HG02973 (cell line): ENCODE measurements around the gene ARFGAP3.

Source experiments
- ATAC-seq: cut with Tn5 transposase; IDR thresholded peaks from one replicate; pipeline ENCODE4 v1.9.1; 2021; ENCODE audit warnings: moderate library complexity; ENCODE audit not compliant: unreplicated experiment

Gene ARFGAP3

GRCh38 chr22:42884616-42885375, 27.7 kb upstream of the ARFGAP3 start:
- no peak for ATAC-seq

- no peak for ATAC-seq
Measured at GRCh38 chr22:42883970-42884369, 26.9 kb upstream of the ARFGAP3 start.

- ATAC-seq = no peak
Measured at GRCh38 chr22:42883121-42883520, 26.0 kb upstream of the ARFGAP3 start.

GRCh38 chr22:42881982-42882656, 25.0 kb upstream of the ARFGAP3 start:
- no peak for ATAC-seq

GRCh38 chr22:42881298-42881697, 24.2 kb upstream of the ARFGAP3 start:
- no peak for ATAC-seq

GRCh38 chr22:42880815-42881214, 23.7 kb upstream of the ARFGAP3 start:
- no peak for ATAC-seq

- ATAC-seq = no peak
Measured at GRCh38 chr22:42879371-42880021, 22.4 kb upstream of the ARFGAP3 start.

GRCh38 chr22:42878561-42879305, 21.7 kb upstream of the ARFGAP3 start:
- ATAC-seq = no peak

GRCh38 chr22:42877597-42878340, 20.7 kb upstream of the ARFGAP3 start:
- no peak for ATAC-seq

- no peak for ATAC-seq
Measured at GRCh38 chr22:42877158-42877557, 20.1 kb upstream of the ARFGAP3 start.

GRCh38 chr22:42876041-42876440, 19.0 kb upstream of the ARFGAP3 start:
- ATAC-seq = no peak

- no peak for ATAC-seq
Measured at GRCh38 chr22:42874010-42874409, 16.9 kb upstream of the ARFGAP3 start.

- no peak for ATAC-seq
Measured at GRCh38 chr22:42873356-42873755, 16.3 kb upstream of the ARFGAP3 start.

GRCh38 chr22:42872821-42873220, 15.7 kb upstream of the ARFGAP3 start:
- ATAC-seq = no peak

GRCh38 chr22:42871146-42872050, 14.3 kb upstream of the ARFGAP3 start:
- no peak for ATAC-seq

- no peak for ATAC-seq
Measured at GRCh38 chr22:42869888-42870480, 12.9 kb upstream of the ARFGAP3 start.

GRCh38 chr22:42869463-42869862, 12.4 kb upstream of the ARFGAP3 start:
- no peak for ATAC-seq

GRCh38 chr22:42868751-42869251, 11.7 kb upstream of the ARFGAP3 start:
- no peak for ATAC-seq

GRCh38 chr22:42866100-42866499, 9.0 kb upstream of the ARFGAP3 start:
- no peak for ATAC-seq
